Measurements from ENCODE around the gene CLCF1. TPM values are rescaled to one million over a fixed set of nuclear protein-coding genes. Genes with fewer than 3 reads are reported as not detected.

The CLCF1 gene
- total RNA-seq, 4 donors from 2014 or later = 1.8 to 46.4 (median 5.8) TPM

- Histone ChIP-seq H3K27me3 (no peaks in the 10 kb centered on the region), H3K4me1 (peaks cover 36 to 47% (median 40%) of the 10 kb centered on the region in 4 donors), H3K4me3 (no peak overlapping the region), H3K36me3 (no peaks in the 10 kb centered on the region), H3K9me3 (no peaks in the 10 kb centered on the region), H3K27ac (peak overlapping the region in 2 of 4 donors; percentile 99 to 100)
- WGBS, 2 donors (ENCODE audit: low coverage in 1 of 2) = 80 to 83% methylated on average over 3 to 12 of the region's 12 CpGs
- in situ Hi-C loops (cut with MboI; ENCODE audit: low pct_ligation_motif_present in 1 of 4, low pct_unique_long_range_greater_than_20kb in 1 of 4, low sequenced_read_pairs in 3 of 4) = no loop called here
- no peak for DNase-seq
- intact Hi-C loops (cut with DNase I; ENCODE audit: low total_unique reads) = loop anchor here (1.0 kb wide), 1 partner anchor 24 kb away; no protein-coding TSS in a partner anchor
- TF ChIP-seq POLR2AphosphoS5 (IDR thresholded peaks at IDR 0.05) = no peak
- TF ChIP-seq POLR2A (IDR thresholded peaks at IDR 0.05) = no peak
- TF ChIP-seq CTCF (IDR thresholded peaks at IDR 0.05) = no peak
- no peak for TF ChIP-seq EP300 (IDR thresholded peaks at IDR 0.05; ENCODE audit: low read depth)
Measured at GRCh38 chr11:67357831-67358670, 15.3 kb downstream of the CLCF1 start.

DNA sequence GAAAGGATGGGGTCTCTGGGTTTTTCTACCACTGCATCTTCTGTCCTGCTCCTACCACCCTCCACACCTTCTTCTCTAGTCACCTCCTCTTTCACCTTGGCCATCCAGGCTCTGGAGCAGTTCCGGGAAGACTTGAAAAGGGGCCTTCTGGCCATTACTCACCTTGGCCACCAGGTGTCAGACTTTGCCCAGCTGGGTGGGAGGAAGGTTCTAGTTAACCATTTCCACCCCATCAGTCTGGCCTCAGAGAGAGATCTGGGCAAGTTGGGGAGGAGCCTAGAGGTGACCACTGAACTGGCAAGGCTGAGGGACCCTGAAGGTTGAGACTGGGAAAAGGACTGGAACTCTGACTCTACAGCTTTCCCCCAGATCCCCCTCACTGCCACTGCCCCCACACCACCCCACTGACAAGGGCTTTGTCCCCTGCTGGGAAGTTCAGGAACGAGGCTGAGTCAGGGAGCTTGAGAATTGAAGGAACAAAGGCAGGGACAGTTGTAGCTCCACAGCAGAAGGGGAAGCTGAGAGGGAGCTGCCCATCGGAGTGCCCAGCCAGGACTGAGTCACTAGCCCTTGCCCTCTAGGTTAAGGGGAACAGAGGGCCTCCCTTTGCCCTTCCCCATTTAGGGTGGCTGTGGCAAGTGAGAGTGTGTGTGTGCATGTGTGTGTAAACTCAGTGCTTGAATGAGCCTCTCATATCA, 16.4 kb downstream of the CLCF1 start:
- Histone ChIP-seq H3K36me3 (no peaks in the 10 kb centered on the region), H3K9me3 (no peaks in the 10 kb centered on the region), H3K4me1 (peaks cover 41 to 54% (median 47%) of the 10 kb centered on the region in 4 donors), H3K4me3 (peak overlapping the region in 2 of 4 donors; percentile 11 to 19), H3K27me3 (no peaks in the 10 kb centered on the region), H3K27ac (peak overlapping the region; percentile 96 to 100 (median 99))
- in situ Hi-C loops (cut with MboI; ENCODE audit: low pct_ligation_motif_present in 1 of 4, low pct_unique_long_range_greater_than_20kb in 1 of 4, low sequenced_read_pairs in 3 of 4) = no loop called here
- intact Hi-C loops (cut with DNase I; ENCODE audit: low total_unique reads) = loop anchor here (1.0 kb wide), 1 partner anchor 25 kb away; no protein-coding TSS in a partner anchor
- DNase-seq = peak; percentile 81
- TF ChIP-seq POLR2AphosphoS5 (IDR thresholded peaks at IDR 0.05) (peak; percentile 53 to 79 (median 74)), EP300 (IDR thresholded peaks at IDR 0.05; ENCODE audit: low read depth) (no peak), POLR2A (IDR thresholded peaks at IDR 0.05) (peak; percentile 77), CTCF (IDR thresholded peaks at IDR 0.05) (peak; percentile 93 to 99 (median 97))
- 12% methylated on average over 3 of the region's 3 CpGs; no CpG with 5 or more reads in 1 of the 2 donors for WGBS, 2 donors (ENCODE audit: low coverage in 1 of 2)

- Histone ChIP-seq H3K9me3 (no peaks in the 10 kb centered on the region), H3K36me3 (no peaks in the 10 kb centered on the region), H3K27ac (peak overlapping the region; percentile 96 to 100 (median 99)), H3K4me3 (peak overlapping the region in 2 of 4 donors; percentile 11 to 19), H3K4me1 (peaks cover 46 to 60% (median 53%) of the 10 kb centered on the region in 4 donors), H3K27me3 (no peaks in the 10 kb centered on the region)
- in situ Hi-C loops (cut with MboI; ENCODE audit: low pct_ligation_motif_present in 1 of 4, low pct_unique_long_range_greater_than_20kb in 1 of 4, low sequenced_read_pairs in 3 of 4) (no loop called here), intact Hi-C loops (cut with DNase I; ENCODE audit: low total_unique reads) (no loop called here)
- TF ChIP-seq CTCF (IDR thresholded peaks at IDR 0.05) (no peak), EP300 (IDR thresholded peaks at IDR 0.05; ENCODE audit: low read depth) (no peak), POLR2AphosphoS5 (IDR thresholded peaks at IDR 0.05) (no peak), POLR2A (IDR thresholded peaks at IDR 0.05) (no peak)
- no peak for DNase-seq
- WGBS, 2 donors (ENCODE audit: low coverage in 1 of 2) = 32% methylated on average over 4 of the region's 4 CpGs; no CpG with 5 or more reads in 1 of the 2 donors
Measured at GRCh38 chr11:67356387-67356863, 17.0 kb downstream of the CLCF1 start.

All from transverse colon (tissue), 4 donors.